ENCODE data around the gene BSG.
"Not testable (repeated sequence)": the region's sequence is repeated elsewhere in the genome, so short reads cannot be mapped to it uniquely, and the experiment has no call there.

BSG gene

GRCh38 chr19:573519-573825 lies 1.1 kb downstream of the BSG start:
- no peak for DNase-seq

GRCh38 chr19:574658-575526 lies 2.5 kb downstream of the BSG start:
- no peak for DNase-seq

- no peak for DNase-seq
Observed at GRCh38 chr19:575527-576506, 3.4 kb downstream of the BSG start.

GRCh38 chr19:576768-577438 lies 4.5 kb downstream of the BSG start:
- no peak for DNase-seq

GRCh38 chr19:577439-578392 lies 5.3 kb downstream of the BSG start:
- no peak for DNase-seq

GRCh38 chr19:579111-579841 lies 6.9 kb downstream of the BSG start:
- no peak for DNase-seq

GRCh38 chr19:579842-580155 lies 7.4 kb downstream of the BSG start:
- DNase-seq: no peak

GRCh38 chr19:580274-580835 lies 8.0 kb downstream of the BSG start:
- DNase-seq: no peak

GRCh38 chr19:581399-582111 lies 9.2 kb downstream of the BSG start:
- no peak for DNase-seq

- no peak for DNase-seq
Observed at GRCh38 chr19:582497-583197, 10.3 kb downstream of the BSG start.

- DNase-seq: no peak
Observed at GRCh38 chr19:583198-583967, 11.0 kb downstream of the BSG start.

- no peak for DNase-seq
Observed at GRCh38 chr19:583968-584239, 11.5 kb downstream of the BSG start.

- peak; percentile 43 for DNase-seq
Observed at GRCh38 chr19:584240-585001, 12.0 kb downstream of the BSG start.

GRCh38 chr19:585146-585545 lies 12.8 kb downstream of the BSG start:
- DNase-seq: not testable (repeated sequence)

GRCh38 chr19:585551-586110 lies 13.2 kb downstream of the BSG start:
- no peak for DNase-seq

GRCh38 chr19:588093-588740 lies 15.8 kb downstream of the BSG start:
- DNase-seq: peak; percentile 94

All from NCI-H2171 treated with DMSO at 0.1 percent for 48 hours (cell line).